ENCODE results near the gene PATZ1. TPM values are rescaled to one million over a fixed set of nuclear protein-coding genes. Genes with fewer than 3 reads are reported as not detected.

The PATZ1 gene
- total RNA-seq, 1 donor from 2014 or later: 37.4 TPM

- Mint-ChIP-seq H3K27ac (no peak overlapping the region), H3K36me3 (ENCODE audit: low read depth) (no peaks in the 10 kb centered on the region), H3K4me1 (no peaks in the 10 kb centered on the region), H3K27me3 (no peaks in the 10 kb centered on the region), H3K9me3 (no peaks in the 10 kb centered on the region), H3K4me3 (no peak overlapping the region)
- intact Hi-C loops (cut with micrococcal nuclease): no loop called here
- ChIA-PET POLR2A (no interaction called here), CTCF (no interaction called here)
- no peak for DNase-seq
- TF ChIP-seq CTCF (IDR thresholded peaks at IDR 0.05): no peak
- ATAC-seq (ENCODE audit: low read depth): no peak
Observed at GRCh38 chr22:31377612-31378011, 31.5 kb upstream of the PATZ1 start.

- H3K27me3 Mint-ChIP-seq: no peaks in the 10 kb centered on the region
- CTCF ChIA-PET: no interaction called here
- no peak for TF ChIP-seq CTCF (IDR thresholded peaks at IDR 0.05)
- H3K9me3 Mint-ChIP-seq: no peaks in the 10 kb centered on the region
- H3K36me3 Mint-ChIP-seq (ENCODE audit: low read depth): no peaks in the 10 kb centered on the region
- DNase-seq (no peak), ATAC-seq (ENCODE audit: low read depth) (no peak)
- intact Hi-C loops (cut with micrococcal nuclease): no loop called here
- no peak overlapping the region for H3K27ac Mint-ChIP-seq
- POLR2A ChIA-PET: no interaction called here
- H3K4me1 Mint-ChIP-seq: no peaks in the 10 kb centered on the region
- no peak overlapping the region for H3K4me3 Mint-ChIP-seq
Observed at GRCh38 chr22:31367426-31367825, 21.3 kb upstream of the PATZ1 start.

- CTCF ChIA-PET: no interaction called here
Observed at GRCh38 chr22:31363885-31364465, 17.8 kb upstream of the PATZ1 start.

GRCh38 chr22:31361743-31362142, 15.6 kb upstream of the PATZ1 start:
- Mint-ChIP-seq H3K4me1 (no peaks in the 10 kb centered on the region), H3K4me3 (no peak overlapping the region), H3K27me3 (peaks cover 2% of the 10 kb centered on the region), H3K27ac (no peak overlapping the region), H3K9me3 (no peaks in the 10 kb centered on the region), H3K36me3 (ENCODE audit: low read depth) (no peaks in the 10 kb centered on the region)
- intact Hi-C loops (cut with micrococcal nuclease): no loop called here
- POLR2A ChIA-PET: no interaction called here
- DNase-seq (no peak), ATAC-seq (ENCODE audit: low read depth) (no peak)
- CTCF ChIA-PET: no interaction called here
- no peak for TF ChIP-seq CTCF (IDR thresholded peaks at IDR 0.05)

More at GRCh38 chr22:31363885-31364465, 17.8 kb upstream of the PATZ1 start:
- no peaks in the 10 kb centered on the region for H3K36me3 Mint-ChIP-seq (ENCODE audit: low read depth)
- no peak for TF ChIP-seq CTCF (IDR thresholded peaks at IDR 0.05)
- POLR2A ChIA-PET: no interaction called here
- no peak for ATAC-seq (ENCODE audit: low read depth)
- no peaks in the 10 kb centered on the region for H3K27me3 Mint-ChIP-seq
- DNase-seq: no peak
- H3K4me3 Mint-ChIP-seq: no peak overlapping the region
- no peak overlapping the region for H3K27ac Mint-ChIP-seq
- no peaks in the 10 kb centered on the region for H3K9me3 Mint-ChIP-seq
- intact Hi-C loops (cut with micrococcal nuclease): no loop called here
- H3K4me1 Mint-ChIP-seq: no peaks in the 10 kb centered on the region

GRCh38 chr22:31360029-31360428, 13.9 kb upstream of the PATZ1 start:
- intact Hi-C loops (cut with micrococcal nuclease): no loop called here
- Mint-ChIP-seq H3K36me3 (ENCODE audit: low read depth) (no peaks in the 10 kb centered on the region), H3K9me3 (no peaks in the 10 kb centered on the region), H3K4me3 (no peak overlapping the region), H3K4me1 (no peaks in the 10 kb centered on the region), H3K27me3 (peaks cover 2% of the 10 kb centered on the region), H3K27ac (no peak overlapping the region)
- CTCF ChIA-PET: no interaction called here
- no peak for TF ChIP-seq CTCF (IDR thresholded peaks at IDR 0.05)
- POLR2A ChIA-PET: interaction anchor here (0.7 kb wide), 1 partner anchor 132 kb away, joined by 3 read pairs; no protein-coding TSS in a partner anchor
- DNase-seq (no peak), ATAC-seq (ENCODE audit: low read depth) (no peak)
